Ishikawa (cell line): Measurements from ENCODE around the gene SCO1.

Experiments used
- CEBPB ChIP-seq: IDR thresholded peaks from 2 replicates; pipeline ENCODE4 v1.6.1; 2012
- CREB1 ChIP-seq: IDR thresholded peaks from 2 replicates; pipeline ENCODE4 v1.6.1; 2012; ENCODE audit warnings: low read depth
- EGR1 ChIP-seq: IDR thresholded peaks from 2 replicates; pipeline ENCODE4 v1.6.1; 2012
- EP300 ChIP-seq: IDR thresholded peaks from 2 replicates; pipeline ENCODE4 v1.6.1; 2012; ENCODE audit warnings: borderline replicate concordance
- FOXM1 ChIP-seq: IDR thresholded peaks from 2 replicates; pipeline ENCODE4 v1.6.1; 2012; ENCODE audit warnings: low read depth, borderline replicate concordance
- NFIC ChIP-seq: IDR thresholded peaks from 2 replicates; pipeline ENCODE4 v1.6.1; 2012
- RAD21 ChIP-seq: IDR thresholded peaks from 2 replicates; pipeline ENCODE4 v1.6.1; 2012; ENCODE audit warnings: low read depth
- TAF1 ChIP-seq: IDR thresholded peaks from 2 replicates; pipeline ENCODE4 v1.6.1; 2012; ENCODE audit warnings: low read depth, mild to moderate bottlenecking
- TCF12 ChIP-seq: IDR thresholded peaks from 2 replicates; pipeline ENCODE4 v1.6.1; 2012; ENCODE audit warnings: low read depth
- TEAD4 ChIP-seq: IDR thresholded peaks from 2 replicates; pipeline ENCODE4 v1.6.1; 2012
- YY1 ChIP-seq: IDR thresholded peaks from 2 replicates; pipeline ENCODE4 v1.6.1; 2012; ENCODE audit warnings: low read depth
- ZBTB7A ChIP-seq: IDR thresholded peaks from 2 replicates; pipeline ENCODE4 v1.6.1; 2012; ENCODE audit warnings: low read depth
- TF ChIP-seq, protein P1 (sequence below): IDR thresholded peaks from 2 replicates; pipeline ENCODE4 v1.6.1; 2012; ENCODE audit warnings: low read depth, mild to moderate bottlenecking
- TF ChIP-seq, protein P2 (sequence below): IDR thresholded peaks from 2 replicates; pipeline ENCODE4 v1.6.1; 2012
- TF ChIP-seq, protein P3 (sequence below): IDR thresholded peaks from 2 replicates; pipeline ENCODE4 v1.6.1; 2012

SCO1 gene

DNA sequence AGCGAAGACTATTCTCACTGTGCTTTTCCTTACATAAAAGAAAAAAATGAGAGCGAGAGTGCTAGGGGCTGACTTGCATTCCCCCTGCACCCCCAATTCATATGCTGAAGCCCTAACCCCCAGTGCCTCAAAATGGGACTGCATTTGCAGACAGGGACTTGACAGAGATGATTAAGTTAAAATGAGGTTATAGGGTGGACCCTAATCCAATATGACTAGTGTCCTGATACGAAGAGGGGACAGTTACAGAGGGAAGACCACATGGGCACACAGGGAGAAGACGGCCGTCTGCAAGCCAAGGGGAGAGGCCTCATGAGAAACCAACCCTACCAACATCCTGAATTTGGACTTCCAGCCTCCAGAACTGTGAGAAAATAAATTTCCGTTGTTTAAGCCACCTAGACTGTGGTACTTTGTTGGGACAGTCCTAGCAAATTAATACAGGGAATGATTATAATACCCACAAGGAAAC is 34.1 kb upstream of the SCO1 start:
- TF ChIP-seq TAF1 (no peak), FOXM1 (no peak), TCF12 (no peak), YY1 (no peak), CEBPB (no peak), EP300 (no peak), CREB1 (no peak), NFIC (no peak), RAD21 (no peak), ZBTB7A (no peak)

DNA sequence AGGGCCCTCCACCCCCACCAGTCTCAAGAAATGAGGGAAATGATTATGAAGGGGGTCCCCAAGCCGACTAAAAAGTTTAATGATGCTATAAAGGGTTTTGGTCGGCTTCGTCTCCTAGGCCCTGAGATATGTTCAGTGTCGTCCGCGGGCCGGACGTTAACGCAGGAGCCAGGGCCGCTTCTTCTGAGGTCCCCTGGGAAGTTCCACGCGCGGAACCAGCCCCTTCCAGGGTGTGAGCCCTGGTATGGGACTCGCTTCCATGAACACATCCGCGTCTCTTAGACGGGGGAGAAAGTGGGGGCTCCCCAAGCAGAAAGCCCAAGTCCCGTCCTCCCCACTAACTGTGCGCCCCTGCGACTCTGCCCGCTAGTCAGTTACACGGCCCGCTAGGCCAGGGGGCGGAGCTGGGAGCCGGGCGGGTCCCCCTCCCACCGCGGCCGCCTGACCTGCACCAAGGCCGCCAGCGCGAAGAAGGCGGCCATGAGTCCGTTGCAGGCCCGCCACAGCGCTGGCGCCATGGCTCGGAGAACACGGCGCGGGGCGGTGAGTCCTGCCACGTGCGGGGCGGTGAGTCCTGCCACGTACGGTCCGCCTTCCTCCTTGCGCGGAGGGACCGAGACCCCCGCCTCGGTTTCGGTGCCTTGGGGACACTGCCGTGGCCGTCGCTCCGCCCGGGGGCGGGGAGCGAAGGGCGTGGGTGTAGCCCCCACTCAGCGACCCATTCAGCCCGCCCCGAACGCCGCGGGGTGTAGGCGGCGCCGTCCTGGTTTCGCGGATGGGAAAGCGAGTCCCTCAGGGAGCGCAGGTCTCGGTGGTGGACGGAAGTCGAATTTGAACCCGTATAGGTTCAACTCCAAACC is 32.2 kb upstream of the SCO1 start, which contains the start of gene TMEM220:
Gene TMEM220, minus strand, starts transcription at position 690 of the 860 bp plus-strand sequence. Its CDS starts 172 bp downstream, at position 518.
- no peak for TF ChIP-seq TAF1
- TF ChIP-seq, protein P1, sequence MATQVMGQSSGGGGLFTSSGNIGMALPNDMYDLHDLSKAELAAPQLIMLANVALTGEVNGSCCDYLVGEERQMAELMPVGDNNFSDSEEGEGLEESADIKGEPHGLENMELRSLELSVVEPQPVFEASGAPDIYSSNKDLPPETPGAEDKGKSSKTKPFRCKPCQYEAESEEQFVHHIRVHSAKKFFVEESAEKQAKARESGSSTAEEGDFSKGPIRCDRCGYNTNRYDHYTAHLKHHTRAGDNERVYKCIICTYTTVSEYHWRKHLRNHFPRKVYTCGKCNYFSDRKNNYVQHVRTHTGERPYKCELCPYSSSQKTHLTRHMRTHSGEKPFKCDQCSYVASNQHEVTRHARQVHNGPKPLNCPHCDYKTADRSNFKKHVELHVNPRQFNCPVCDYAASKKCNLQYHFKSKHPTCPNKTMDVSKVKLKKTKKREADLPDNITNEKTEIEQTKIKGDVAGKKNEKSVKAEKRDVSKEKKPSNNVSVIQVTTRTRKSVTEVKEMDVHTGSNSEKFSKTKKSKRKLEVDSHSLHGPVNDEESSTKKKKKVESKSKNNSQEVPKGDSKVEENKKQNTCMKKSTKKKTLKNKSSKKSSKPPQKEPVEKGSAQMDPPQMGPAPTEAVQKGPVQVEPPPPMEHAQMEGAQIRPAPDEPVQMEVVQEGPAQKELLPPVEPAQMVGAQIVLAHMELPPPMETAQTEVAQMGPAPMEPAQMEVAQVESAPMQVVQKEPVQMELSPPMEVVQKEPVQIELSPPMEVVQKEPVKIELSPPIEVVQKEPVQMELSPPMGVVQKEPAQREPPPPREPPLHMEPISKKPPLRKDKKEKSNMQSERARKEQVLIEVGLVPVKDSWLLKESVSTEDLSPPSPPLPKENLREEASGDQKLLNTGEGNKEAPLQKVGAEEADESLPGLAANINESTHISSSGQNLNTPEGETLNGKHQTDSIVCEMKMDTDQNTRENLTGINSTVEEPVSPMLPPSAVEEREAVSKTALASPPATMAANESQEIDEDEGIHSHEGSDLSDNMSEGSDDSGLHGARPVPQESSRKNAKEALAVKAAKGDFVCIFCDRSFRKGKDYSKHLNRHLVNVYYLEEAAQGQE: no peak
- TF ChIP-seq, protein P2, sequence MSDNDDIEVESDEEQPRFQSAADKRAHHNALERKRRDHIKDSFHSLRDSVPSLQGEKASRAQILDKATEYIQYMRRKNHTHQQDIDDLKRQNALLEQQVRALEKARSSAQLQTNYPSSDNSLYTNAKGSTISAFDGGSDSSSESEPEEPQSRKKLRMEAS: peak; percentile 47; the same call in 1 of the 2 replicates
- no peak for TF ChIP-seq TCF12
- TF ChIP-seq EGR1: 0 out of 2 replicates have a peak, but pooled peaks have one; percentile 13
- TF ChIP-seq FOXM1: no peak
- no peak for TF ChIP-seq RAD21
- TF ChIP-seq TEAD4: no peak
- TF ChIP-seq NFIC: no peak
- TF ChIP-seq, protein P3, sequence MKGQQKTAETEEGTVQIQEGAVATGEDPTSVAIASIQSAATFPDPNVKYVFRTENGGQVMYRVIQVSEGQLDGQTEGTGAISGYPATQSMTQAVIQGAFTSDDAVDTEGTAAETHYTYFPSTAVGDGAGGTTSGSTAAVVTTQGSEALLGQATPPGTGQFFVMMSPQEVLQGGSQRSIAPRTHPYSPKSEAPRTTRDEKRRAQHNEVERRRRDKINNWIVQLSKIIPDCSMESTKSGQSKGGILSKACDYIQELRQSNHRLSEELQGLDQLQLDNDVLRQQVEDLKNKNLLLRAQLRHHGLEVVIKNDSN: no peak
- TF ChIP-seq CREB1: no peak
- TF ChIP-seq ZBTB7A: peak; percentile 71; the same call in 1 of the 2 replicates
- 0 out of 2 replicates have a peak, but pooled peaks have one; percentile 42 for TF ChIP-seq YY1
- TF ChIP-seq EP300: no peak
- TF ChIP-seq CEBPB: no peak

DNA sequence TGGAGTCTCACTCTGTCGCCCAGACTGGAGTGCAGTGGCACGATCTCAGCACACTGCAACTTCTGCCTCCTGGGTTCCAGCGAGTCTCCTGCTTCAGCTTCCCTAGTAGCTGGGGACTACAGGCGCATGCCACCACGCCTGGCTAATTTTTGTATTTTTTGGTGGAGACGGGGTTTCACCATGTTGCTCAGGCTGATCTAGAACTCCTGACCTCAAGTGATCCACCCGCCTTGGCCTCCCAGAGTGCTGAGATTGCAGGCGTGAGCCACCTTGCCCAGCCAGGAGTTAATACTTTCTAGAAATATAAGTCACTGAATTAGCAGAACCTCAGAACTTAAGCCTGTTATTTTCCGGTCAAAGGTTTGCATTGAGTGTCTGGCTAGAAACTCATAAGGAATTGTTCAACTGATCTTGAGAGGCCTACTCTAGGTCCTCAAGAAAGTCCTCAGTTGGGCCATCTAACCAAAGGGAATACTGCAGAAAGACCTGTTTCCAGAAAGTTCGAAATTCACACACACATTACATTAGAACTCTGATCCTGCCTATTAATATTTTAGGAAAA is 31.1 kb upstream of the SCO1 start:
- TF ChIP-seq TAF1 (no peak), TEAD4 (no peak), RAD21 (no peak), ZBTB7A (no peak), TCF12 (no peak), EGR1 (no peak), CEBPB (no peak), FOXM1 (no peak), CREB1 (no peak), NFIC (no peak), YY1 (no peak), EP300 (no peak)
- TF ChIP-seq, protein P3: no peak
- TF ChIP-seq, protein P2: no peak
- TF ChIP-seq, protein P1: no peak

DNA sequence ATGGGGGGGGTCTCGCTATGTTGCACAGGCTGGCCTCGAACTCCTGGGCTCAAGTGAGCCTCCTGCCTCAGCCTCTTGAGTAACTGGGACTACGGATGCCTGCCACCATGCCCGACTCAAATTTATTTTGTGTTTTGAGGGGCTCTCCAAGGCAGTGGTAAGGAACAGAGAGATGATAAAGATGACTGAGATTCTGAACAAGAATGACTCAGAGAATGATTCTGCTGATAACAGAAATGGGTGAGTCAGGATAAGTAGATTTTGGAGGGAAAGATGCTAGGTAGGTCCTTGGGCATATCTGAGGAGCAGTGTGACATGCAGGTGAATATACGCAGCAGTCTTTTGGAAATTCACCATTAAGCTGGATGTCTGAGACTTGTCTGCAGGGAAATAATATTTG is 29.9 kb upstream of the SCO1 start:
- TF ChIP-seq, protein P2: no peak
- TF ChIP-seq TCF12: no peak
- no peak for TF ChIP-seq TEAD4
- TF ChIP-seq FOXM1: no peak
- TF ChIP-seq, protein P1: no peak
- TF ChIP-seq TAF1: no peak
- TF ChIP-seq EGR1: no peak
- TF ChIP-seq CEBPB: no peak
- TF ChIP-seq EP300: no peak
- no peak for TF ChIP-seq NFIC
- TF ChIP-seq ZBTB7A: no peak
- TF ChIP-seq, protein P3: no peak
- TF ChIP-seq CREB1: no peak
- no peak for TF ChIP-seq YY1
- no peak for TF ChIP-seq RAD21
